Superior temporal gyrus (tissue), 1 donor: Measurements from ENCODE around the gene TXNDC2.

Source experiments
- DNase-seq: peaks from one replicate; pipeline ENCODE4 v3.0.0-alpha.2; 2016; ENCODE audit errors: extremely low spot score

Gene TXNDC2

GRCh38 chr18:9913526-9914333 lies 28.0 kb downstream of the TXNDC2 start, which contains the start of gene VAPA:
Gene VAPA, plus strand, starts transcription at chr18:9914016. Its CDS starts 241 bp downstream, at chr18:9914257.
- peak; percentile 98 for DNase-seq

GRCh38 chr18:9914334-9914583 lies 28.5 kb downstream of the TXNDC2 start:
- DNase-seq: no peak

GRCh38 chr18:9914584-9915290 lies 29.0 kb downstream of the TXNDC2 start:
- peak; percentile 57 for DNase-seq

GRCh38 chr18:9915291-9916076 lies 29.7 kb downstream of the TXNDC2 start:
- DNase-seq: no peak

GRCh38 chr18:9916077-9916639 lies 30.4 kb downstream of the TXNDC2 start:
- DNase-seq: no peak

- DNase-seq: no peak
Observed at GRCh38 chr18:9916808-9917207, 31.0 kb downstream of the TXNDC2 start.

- DNase-seq: no peak
Observed at GRCh38 chr18:9918016-9918680, 32.4 kb downstream of the TXNDC2 start.

GRCh38 chr18:9919564-9920232 lies 33.9 kb downstream of the TXNDC2 start:
- no peak for DNase-seq

- no peak for DNase-seq
Observed at GRCh38 chr18:9922592-9923311, 37.0 kb downstream of the TXNDC2 start.

GRCh38 chr18:9924371-9924943 lies 38.7 kb downstream of the TXNDC2 start:
- DNase-seq: no peak

- no peak for DNase-seq
Observed at GRCh38 chr18:9925369-9925768, 39.6 kb downstream of the TXNDC2 start.

GRCh38 chr18:9925795-9926194 lies 40.0 kb downstream of the TXNDC2 start:
- DNase-seq: no peak

GRCh38 chr18:9926223-9926894 lies 40.6 kb downstream of the TXNDC2 start:
- no peak for DNase-seq

GRCh38 chr18:9926977-9927376 lies 41.2 kb downstream of the TXNDC2 start:
- DNase-seq: no peak

- no peak for DNase-seq
Observed at GRCh38 chr18:9927392-9928063, 41.8 kb downstream of the TXNDC2 start.

- no peak for DNase-seq
Observed at GRCh38 chr18:9928646-9929259, 43.0 kb downstream of the TXNDC2 start.

GRCh38 chr18:9930299-9930884 lies 44.6 kb downstream of the TXNDC2 start:
- no peak for DNase-seq

GRCh38 chr18:9931146-9931545 lies 45.4 kb downstream of the TXNDC2 start:
- no peak for DNase-seq
